Measurements from ENCODE around the gene CYP46A1. TPM values are rescaled to one million over a fixed set of nuclear protein-coding genes. Genes with fewer than 3 reads are reported as not detected.

The CYP46A1 gene
- total and polyA plus RNA-seq, 2 experiments from 2014 or later, result 0.47 to 1.7 TPM

DNA sequence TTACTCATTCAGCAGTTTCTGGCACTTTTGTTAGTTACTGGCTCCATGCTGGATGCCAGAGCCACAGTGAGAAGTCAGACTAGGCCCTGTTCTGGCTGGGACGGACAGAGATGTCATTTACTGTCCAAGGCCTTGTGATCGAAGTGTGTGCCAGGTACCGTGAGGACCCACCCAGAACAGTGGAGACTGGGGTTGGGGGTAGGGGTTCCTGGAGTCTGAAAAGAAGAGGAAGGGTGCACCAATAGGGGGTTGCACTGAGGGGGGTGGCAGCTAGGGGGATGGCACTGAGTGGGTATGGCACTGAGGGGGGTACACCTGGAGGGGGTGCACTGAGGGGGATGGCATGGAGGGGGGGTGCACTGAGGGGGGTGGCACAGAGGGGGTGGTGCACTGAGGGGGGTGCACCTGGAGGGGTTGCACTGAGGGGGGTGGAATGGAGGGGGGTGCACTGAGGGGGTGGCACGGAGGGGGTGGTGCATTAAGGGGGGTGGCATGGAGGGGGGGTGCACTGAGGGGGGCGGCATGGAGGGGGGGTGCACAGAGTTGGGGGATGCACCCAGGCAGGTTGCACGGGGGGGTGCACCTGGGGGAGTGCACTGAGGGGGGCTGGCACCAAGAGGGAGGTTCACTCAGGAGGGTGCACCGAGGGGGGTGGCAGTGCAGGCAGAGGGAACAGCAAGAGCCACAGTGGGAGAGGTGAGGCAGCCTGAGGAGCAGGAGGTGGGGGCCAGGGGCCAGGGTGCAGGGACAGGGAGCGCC is 10.6 kb upstream of the CYP46A1 start:
- no peaks in the 10 kb centered on the region for H3K36me3 ChIP-seq (replicated peaks; ENCODE audit: insufficient read depth, low read depth)
- no peak overlapping the region for H3K27ac ChIP-seq
- DNase-seq (ENCODE audit: low spot score), result no peak
- no peak overlapping the region for H2AFZ ChIP-seq
- no peaks in the 10 kb centered on the region for H4K20me1 ChIP-seq (ENCODE audit: insufficient read depth, poor library complexity, severe bottlenecking)
- no peak overlapping the region for H3K4me2 ChIP-seq
- WGBS (ENCODE audit: low lambda C conversion rate, missing lambda C conversion rate), result 82% methylated on average over 5 of the region's 8 CpGs
- no peaks in the 10 kb centered on the region for H3K9me3 ChIP-seq (ENCODE audit: low read depth)
- H3K4me3 ChIP-seq, result no peak overlapping the region
- H3K9me2 ChIP-seq (replicated peaks; ENCODE audit: insufficient read depth), result no peaks in the 10 kb centered on the region
- TF ChIP-seq EZH2phosphoT487 (IDR thresholded peaks at IDR 0.05; ENCODE audit: low read depth, severe bottlenecking, unreplicated experiment) (no peak), EZH2 (IDR thresholded peaks at IDR 0.05; ENCODE audit: borderline replicate concordance) (no peak)
- TF ChIP-seq, protein P1, sequence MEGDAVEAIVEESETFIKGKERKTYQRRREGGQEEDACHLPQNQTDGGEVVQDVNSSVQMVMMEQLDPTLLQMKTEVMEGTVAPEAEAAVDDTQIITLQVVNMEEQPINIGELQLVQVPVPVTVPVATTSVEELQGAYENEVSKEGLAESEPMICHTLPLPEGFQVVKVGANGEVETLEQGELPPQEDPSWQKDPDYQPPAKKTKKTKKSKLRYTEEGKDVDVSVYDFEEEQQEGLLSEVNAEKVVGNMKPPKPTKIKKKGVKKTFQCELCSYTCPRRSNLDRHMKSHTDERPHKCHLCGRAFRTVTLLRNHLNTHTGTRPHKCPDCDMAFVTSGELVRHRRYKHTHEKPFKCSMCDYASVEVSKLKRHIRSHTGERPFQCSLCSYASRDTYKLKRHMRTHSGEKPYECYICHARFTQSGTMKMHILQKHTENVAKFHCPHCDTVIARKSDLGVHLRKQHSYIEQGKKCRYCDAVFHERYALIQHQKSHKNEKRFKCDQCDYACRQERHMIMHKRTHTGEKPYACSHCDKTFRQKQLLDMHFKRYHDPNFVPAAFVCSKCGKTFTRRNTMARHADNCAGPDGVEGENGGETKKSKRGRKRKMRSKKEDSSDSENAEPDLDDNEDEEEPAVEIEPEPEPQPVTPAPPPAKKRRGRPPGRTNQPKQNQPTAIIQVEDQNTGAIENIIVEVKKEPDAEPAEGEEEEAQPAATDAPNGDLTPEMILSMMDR (IDR thresholded peaks at IDR 0.05; ENCODE audit: poor library complexity), result no peak
- no peaks in the 10 kb centered on the region for H3K27me3 ChIP-seq
- no peaks in the 10 kb centered on the region for H3K79me2 ChIP-seq
- H3K4me1 ChIP-seq (ENCODE audit: insufficient read depth), result peaks cover 24% of the 10 kb centered on the region

DNA sequence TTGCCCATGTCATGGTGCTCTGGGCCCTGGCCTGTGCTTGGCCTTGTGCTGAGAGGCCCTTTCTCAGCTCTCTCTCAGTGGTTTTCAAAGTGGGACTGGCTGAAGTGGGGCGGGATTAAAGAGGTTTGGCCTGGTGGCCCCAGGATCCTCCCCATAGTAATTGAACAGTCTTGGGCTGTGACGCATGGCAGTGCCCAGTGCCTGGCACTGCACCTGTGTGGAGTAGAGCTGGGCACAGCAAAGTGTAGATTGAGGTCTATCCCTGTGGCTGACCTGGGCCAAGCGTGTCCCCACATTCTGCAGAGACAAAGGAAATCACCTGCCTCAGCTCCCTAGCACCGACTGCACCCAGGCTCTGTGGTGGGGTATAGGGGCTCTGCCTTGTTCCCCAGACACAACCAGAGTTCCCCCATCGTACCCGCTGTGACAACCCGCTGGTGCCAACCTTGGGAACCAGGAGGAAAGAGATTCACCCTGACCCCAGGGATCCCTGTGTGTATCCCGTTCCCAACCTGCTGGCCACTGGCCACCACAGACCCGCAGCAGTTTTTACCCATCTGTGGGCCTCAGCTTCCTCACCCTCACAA is 9.9 kb upstream of the CYP46A1 start:
- Histone ChIP-seq H3K9me2 (replicated peaks; ENCODE audit: insufficient read depth) (no peaks in the 10 kb centered on the region), H3K4me2 (no peak overlapping the region), H3K79me2 (no peaks in the 10 kb centered on the region), H3K4me3 (no peak overlapping the region), H4K20me1 (ENCODE audit: insufficient read depth, poor library complexity, severe bottlenecking) (no peaks in the 10 kb centered on the region), H3K27ac (no peak overlapping the region), H3K9me3 (ENCODE audit: low read depth) (no peaks in the 10 kb centered on the region), H3K4me1 (ENCODE audit: insufficient read depth) (peaks cover 24% of the 10 kb centered on the region), H3K36me3 (replicated peaks; ENCODE audit: insufficient read depth, low read depth) (no peaks in the 10 kb centered on the region), H3K27me3 (no peaks in the 10 kb centered on the region), H2AFZ (no peak overlapping the region)
- WGBS (ENCODE audit: low lambda C conversion rate, missing lambda C conversion rate), result 95% methylated on average over 9 of the region's 9 CpGs
- no peak for DNase-seq (ENCODE audit: low spot score)
- TF ChIP-seq, protein P1 (IDR thresholded peaks at IDR 0.05; ENCODE audit: poor library complexity), result no peak
- no peak for TF ChIP-seq EZH2 (IDR thresholded peaks at IDR 0.05; ENCODE audit: borderline replicate concordance)
- TF ChIP-seq EZH2phosphoT487 (IDR thresholded peaks at IDR 0.05; ENCODE audit: low read depth, severe bottlenecking, unreplicated experiment), result no peak

DNA sequence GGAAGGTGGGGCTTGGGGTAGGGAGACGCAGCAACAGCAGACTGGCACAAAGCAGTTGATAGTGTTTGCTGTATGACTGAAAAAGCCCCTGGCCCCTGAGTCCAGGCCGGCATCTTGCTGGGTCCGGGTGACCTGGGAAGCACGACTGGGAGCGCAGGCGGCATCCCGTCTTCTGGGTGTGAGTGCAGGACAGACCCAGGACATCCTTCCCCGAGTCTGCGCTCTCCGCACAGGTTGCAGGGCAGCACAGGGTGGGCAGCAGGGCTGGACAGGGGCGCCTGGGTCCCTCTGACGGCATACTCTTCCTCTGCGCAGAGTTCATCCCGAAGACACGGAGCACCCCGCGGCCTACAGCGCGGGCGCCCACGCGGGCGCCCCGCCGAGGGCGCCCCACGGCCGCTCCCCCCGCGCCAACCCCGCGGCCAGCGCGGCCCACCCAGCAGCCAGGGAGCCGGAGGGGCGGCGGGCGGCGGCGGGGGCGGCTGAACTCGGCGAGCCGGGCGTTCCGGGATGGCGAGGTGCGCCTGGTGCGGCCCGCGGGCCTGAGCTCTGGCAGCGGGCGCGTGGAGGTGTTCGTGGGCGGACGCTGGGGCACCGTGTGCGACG is 9.2 kb upstream of the CYP46A1 start:
- Histone ChIP-seq H3K9me2 (replicated peaks; ENCODE audit: insufficient read depth) (no peaks in the 10 kb centered on the region), H4K20me1 (ENCODE audit: insufficient read depth, poor library complexity, severe bottlenecking) (no peaks in the 10 kb centered on the region), H3K79me2 (no peaks in the 10 kb centered on the region), H3K4me2 (no peak overlapping the region), H3K27ac (no peak overlapping the region), H2AFZ (no peak overlapping the region), H3K4me1 (ENCODE audit: insufficient read depth) (peaks cover 24% of the 10 kb centered on the region), H3K27me3 (no peaks in the 10 kb centered on the region), H3K9me3 (ENCODE audit: low read depth) (no peaks in the 10 kb centered on the region), H3K4me3 (no peak overlapping the region), H3K36me3 (replicated peaks; ENCODE audit: insufficient read depth, low read depth) (no peaks in the 10 kb centered on the region)
- TF ChIP-seq, protein P1 (IDR thresholded peaks at IDR 0.05; ENCODE audit: poor library complexity), result no peak
- no peak for TF ChIP-seq EZH2 (IDR thresholded peaks at IDR 0.05; ENCODE audit: borderline replicate concordance)
- TF ChIP-seq EZH2phosphoT487 (IDR thresholded peaks at IDR 0.05; ENCODE audit: low read depth, severe bottlenecking, unreplicated experiment), result no peak
- no peak for DNase-seq (ENCODE audit: low spot score)
- WGBS (ENCODE audit: low lambda C conversion rate, missing lambda C conversion rate), result 98% methylated on average over 48 of the region's 60 CpGs

Data from hepatocyte (in vitro differentiated cells).